GM18505 (cell line): Measurements from ENCODE around the gene CA4.
"Not testable (repeated sequence)": the region's sequence is repeated elsewhere in the genome, so short reads cannot be mapped to it uniquely, and the experiment has no call there.

Experiments
- ATAC-seq: cut with Tn5 transposase; IDR thresholded peaks from one replicate; pipeline ENCODE4 v1.9.1; 2021; ENCODE audit not compliant: unreplicated experiment
- POLR2A ChIP-seq: IDR thresholded peaks from 4 replicates; pipeline ENCODE4 v1.6.1; 2011; ENCODE audit warnings: borderline replicate concordance; ENCODE audit not compliant: insufficient read depth, insufficient read length; ENCODE audit errors: extremely low read depth

CA4 gene

DNA sequence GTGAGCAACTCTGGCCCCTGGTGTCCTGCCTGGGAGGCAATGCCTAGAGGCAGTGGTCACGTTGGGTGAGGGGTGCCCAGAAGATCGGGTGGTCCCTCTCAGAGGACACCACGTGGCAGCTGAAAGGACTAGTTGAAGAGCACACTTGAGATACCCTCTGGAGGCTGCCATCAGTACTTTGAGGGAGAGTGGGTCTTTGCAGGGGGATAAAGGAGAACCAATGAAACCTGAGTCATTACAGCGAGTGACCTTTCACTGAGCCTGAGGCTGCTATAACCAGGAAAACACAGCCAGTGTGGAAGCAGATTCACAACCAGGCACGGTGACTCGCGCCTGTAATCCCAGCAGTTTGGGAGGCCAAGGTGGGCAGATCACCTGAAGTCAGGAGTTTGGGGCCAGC, 18.9 kb downstream of the CA4 start:
- ATAC-seq = no peak
- TF ChIP-seq POLR2A = no peak

DNA sequence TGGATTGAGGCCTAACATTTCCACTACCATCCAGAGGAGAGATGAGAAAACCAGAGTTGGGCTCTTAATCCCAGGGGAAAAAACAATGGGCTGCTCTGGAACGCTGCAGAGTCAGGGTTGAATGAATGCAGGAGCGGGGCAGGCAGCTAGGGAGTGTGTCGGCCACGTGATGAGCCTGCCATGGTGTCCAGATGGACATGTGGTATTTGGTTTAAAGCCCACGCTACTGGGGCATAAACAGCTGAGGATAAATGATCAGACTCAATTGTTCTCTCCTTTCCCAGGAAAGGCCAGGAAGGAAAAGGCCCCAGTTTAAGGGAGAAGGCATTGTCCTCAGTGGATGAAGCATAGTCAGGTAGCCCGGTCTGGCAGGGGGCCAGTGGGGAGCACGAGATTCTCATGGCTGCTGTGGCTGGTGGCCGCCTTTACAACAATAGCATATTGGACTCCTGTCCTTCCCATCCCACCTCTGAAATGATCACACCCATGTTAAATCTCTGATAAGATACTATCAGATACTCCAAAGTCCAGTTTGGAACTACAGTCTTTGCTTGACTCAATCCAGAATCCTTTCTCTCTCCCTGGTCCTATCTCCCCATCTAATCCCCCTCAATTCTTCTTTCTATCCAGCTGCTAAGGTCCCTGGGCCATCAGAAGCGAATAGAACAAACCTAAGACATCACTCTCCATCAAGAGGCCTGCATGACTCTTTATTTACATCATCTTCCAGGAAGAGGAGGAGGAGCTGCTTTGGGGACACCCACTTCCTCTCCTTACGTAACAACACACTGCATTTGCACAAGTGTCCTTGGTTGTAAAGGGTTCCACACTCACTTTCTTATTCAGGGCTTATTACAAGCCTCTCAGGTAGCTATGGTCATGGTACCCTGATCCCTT, 20.4 kb downstream of the CA4 start:
- no peak for ATAC-seq
- no peak for TF ChIP-seq POLR2A

GRCh38 chr17:60170835-60171752, 21.3 kb downstream of the CA4 start:
- no peak for TF ChIP-seq POLR2A
- ATAC-seq = no peak

GRCh38 chr17:60171753-60172079, 21.9 kb downstream of the CA4 start:
- no peak for TF ChIP-seq POLR2A
- ATAC-seq = no peak

- ATAC-seq = no peak
- TF ChIP-seq POLR2A = no peak
Measured at GRCh38 chr17:60173304-60173819, 23.6 kb downstream of the CA4 start.

DNA sequence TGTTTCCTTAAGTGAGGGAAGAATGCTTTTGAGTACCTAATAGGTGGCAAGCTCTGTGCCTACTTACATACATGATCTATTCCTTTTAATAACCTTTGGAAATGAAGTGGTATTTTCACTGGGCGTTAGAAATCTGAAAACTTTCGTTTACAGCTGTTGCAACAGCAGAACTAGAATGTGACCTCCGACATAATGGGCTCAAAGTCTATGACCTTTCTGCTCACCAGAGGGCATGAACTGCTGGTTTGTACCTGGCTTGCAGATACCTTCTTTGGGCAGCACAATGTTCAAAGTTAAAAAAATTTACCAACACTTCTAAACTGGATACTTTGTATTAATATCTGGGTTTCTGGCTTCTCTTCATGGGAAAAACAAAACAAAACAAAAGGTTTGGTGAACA, 24.3 kb downstream of the CA4 start:
- ATAC-seq = no peak

GRCh38 chr17:60174767-60175166, 25.0 kb downstream of the CA4 start:
- not testable (repeated sequence) for ATAC-seq

More for the DNA sequence above, 24.3 kb downstream of the CA4 start:
- no peak for TF ChIP-seq POLR2A

DNA sequence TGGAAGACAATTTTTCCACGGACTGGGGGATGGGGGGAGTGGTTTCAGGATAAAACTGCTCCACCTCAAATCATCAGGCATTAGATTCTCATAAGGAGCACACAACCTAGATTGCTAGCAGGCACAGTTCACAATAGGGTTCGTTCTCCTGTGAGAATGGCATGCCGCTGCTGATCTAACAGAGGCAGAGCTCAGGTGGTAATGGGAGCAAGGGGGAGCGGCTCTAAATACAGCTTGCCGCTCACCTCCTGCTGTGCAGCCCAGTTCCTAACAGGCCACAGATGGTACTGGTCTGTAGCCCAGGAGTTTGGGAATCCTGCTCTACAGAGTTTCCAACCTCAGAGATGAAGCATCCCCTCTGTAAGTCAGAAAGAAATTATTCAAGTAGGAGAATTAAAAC, 27.0 kb downstream of the CA4 start:
- not testable (repeated sequence) for ATAC-seq

- ATAC-seq = not testable (repeated sequence)
Measured at GRCh38 chr17:60178180-60178579, 28.4 kb downstream of the CA4 start.

- not testable (repeated sequence) for ATAC-seq
Measured at GRCh38 chr17:60180380-60180779, 30.6 kb downstream of the CA4 start.

- ATAC-seq = not testable (repeated sequence)
Measured at GRCh38 chr17:60186372-60186771, 36.6 kb downstream of the CA4 start.

GRCh38 chr17:60186846-60187745, 37.3 kb downstream of the CA4 start:
- not testable (repeated sequence) for ATAC-seq

- no peak for ATAC-seq
- no peak for TF ChIP-seq POLR2A
Measured at GRCh38 chr17:60188759-60189158, 39.0 kb downstream of the CA4 start.

DNA sequence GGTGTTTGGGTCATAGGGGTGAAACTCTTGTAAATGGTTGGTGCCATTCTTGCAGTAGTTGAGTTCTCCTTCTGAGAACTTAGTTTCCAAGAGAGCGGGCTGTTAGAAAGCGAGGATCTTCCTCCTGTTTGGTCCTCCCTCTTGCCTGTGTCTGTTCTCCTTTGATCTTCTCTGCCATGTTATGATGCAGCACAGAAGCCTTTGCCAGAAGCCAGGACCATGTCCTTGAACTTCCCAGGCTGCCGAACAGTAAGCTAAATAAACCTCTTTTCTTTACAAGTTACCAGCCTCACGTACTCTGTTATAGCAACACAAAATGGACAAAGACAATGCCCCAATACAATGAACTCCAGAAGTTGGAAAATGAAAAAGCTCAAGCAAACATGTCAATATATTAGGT, 40.3 kb downstream of the CA4 start:
- not testable (repeated sequence) for ATAC-seq

DNA sequence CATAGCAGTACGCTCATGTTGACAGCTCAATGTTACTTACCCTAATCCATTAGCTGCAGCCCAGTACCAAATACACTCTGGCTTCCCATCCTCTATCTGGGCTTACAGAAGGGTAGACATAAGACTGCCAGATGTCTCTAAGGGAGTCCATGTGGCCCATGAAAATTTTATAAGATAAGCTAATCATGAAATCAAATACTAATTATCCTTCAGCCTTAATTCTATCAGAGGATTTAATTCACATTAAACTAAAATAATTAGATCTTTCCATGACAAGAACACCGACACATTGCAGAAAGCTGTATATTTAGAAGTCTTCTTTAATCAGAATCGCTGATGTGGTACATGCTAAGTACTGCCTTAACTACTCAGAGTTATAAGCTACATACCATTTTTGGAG, 43.3 kb downstream of the CA4 start:
- not testable (repeated sequence) for ATAC-seq
